GM12865 (cell line): ENCODE measurements around the gene FRMD3.
A peak's percentile ranks its signal among the peaks of the same experiment; 100 is the strongest.

Experiments
- DNase-seq: peaks from one replicate; pipeline ENCODE4 v3.0.0; 2010; ENCODE audit warnings: low read depth
- H3K4me3 ChIP-seq: 2 replicates; pipeline ENCODE4 v1.5.1; 2011; ENCODE audit warnings: mild to moderate bottlenecking, low read depth, low read length, control low read depth
- CTCF ChIP-seq: IDR thresholded peaks from 2 replicates; pipeline ENCODE4 v1.5.1; 2011; ENCODE audit warnings: low read length, control low read depth, low read depth, inconsistent platforms; ENCODE audit not compliant: insufficient read depth; ENCODE audit errors: missing control alignments

Gene FRMD3

GRCh38 chr9:83257937-83258891 is 280.0 kb downstream of the FRMD3 start:
- H3K4me3 ChIP-seq, result no peak overlapping the region
- TF ChIP-seq CTCF, result no peak
- no peak for DNase-seq

- TF ChIP-seq CTCF, result no peak
- peak; percentile 20 for DNase-seq
- no peak overlapping the region for H3K4me3 ChIP-seq
Observed at GRCh38 chr9:83247732-83248131, 290.5 kb downstream of the FRMD3 start.

- DNase-seq, result no peak
- TF ChIP-seq CTCF, result no peak
- H3K4me3 ChIP-seq, result no peak overlapping the region
Observed at GRCh38 chr9:83245979-83246659, 292.1 kb downstream of the FRMD3 start.

- TF ChIP-seq CTCF, result no peak
- DNase-seq, result no peak
- no peak overlapping the region for H3K4me3 ChIP-seq
Observed at GRCh38 chr9:83242066-83242465, 296.1 kb downstream of the FRMD3 start.

- no peak for TF ChIP-seq CTCF
- H3K4me3 ChIP-seq, result no peak overlapping the region
- DNase-seq, result no peak
Observed at GRCh38 chr9:83240671-83241070, 297.5 kb downstream of the FRMD3 start.

- no peak for DNase-seq
- TF ChIP-seq CTCF, result no peak
- no peak overlapping the region for H3K4me3 ChIP-seq
Observed at GRCh38 chr9:83239747-83240146, 298.5 kb downstream of the FRMD3 start.
